Measurements from ENCODE around the gene GBP6.
A peak's percentile ranks its signal among the peaks of the same experiment; 100 is the strongest.

GBP6 gene

DNA sequence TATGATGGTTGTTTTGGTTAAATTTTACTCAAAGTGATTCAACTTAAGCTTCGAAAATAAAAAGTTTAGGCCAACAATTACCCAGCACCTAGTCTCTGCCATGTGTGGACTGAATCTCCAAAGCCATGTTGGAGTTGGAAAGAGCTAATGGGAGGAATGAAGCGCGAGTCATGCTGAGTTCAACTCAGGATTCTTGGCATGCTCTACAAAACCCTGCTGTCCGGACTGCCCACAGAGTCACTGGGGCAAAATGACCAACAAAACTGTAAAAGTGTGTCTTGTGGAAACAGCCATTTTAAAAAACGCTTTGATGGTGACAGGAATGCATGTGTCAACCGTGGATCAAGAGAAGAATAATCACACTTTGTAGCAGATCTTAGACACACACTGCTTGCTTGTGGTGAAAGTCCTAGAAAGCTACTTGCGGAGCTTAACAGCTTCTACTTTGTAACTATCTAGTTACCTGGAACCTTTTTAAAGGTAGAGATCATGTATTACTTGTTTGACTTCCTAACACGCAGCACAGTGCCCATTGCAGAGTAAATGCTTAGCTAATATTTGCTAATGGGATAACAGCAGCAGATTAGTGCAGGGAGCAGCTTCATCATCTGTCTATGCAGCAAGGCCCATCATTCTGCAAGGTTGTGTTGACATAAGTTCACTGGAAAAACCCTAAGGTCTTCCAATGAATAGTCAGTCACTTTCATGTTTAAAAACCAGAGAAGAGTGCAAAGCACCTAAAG lies 7.0 kb upstream of the GBP6 start:
- peak; percentile 45; the same call in 1 of the 3 replicates for ATAC-seq

DNA sequence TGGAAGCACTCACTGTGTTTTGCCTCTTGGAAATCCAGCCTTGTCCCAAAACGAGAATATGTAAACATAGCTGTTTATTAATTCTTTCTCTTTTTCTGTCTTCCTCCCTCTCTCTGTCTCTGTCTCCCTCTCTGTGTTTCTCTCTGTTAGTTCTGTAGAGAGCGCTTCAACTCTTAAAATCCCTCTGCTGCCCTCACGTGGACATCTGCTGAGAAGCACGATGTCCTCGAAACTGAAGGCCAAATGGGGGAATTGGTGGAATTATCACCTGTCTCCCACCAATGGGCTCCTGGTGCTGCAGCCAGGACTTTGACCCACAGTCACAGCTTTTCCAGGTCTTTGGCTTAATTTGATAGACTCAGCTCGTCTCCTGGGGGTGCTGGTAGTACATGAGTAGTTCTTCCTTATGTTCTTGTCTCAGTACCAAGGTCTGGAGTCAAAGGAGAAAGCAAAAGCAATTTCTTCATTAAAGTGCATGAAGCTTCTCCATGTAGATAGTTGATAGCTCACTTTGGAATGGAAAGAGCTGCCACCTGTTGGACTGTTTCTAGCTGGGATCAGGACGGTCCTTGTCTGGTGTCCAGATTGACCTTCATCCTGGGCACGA lies 5.5 kb upstream of the GBP6 start:
- TF ChIP-seq ZNF565 (CRISPR knock-in tag; conservative IDR thresholded peaks at IDR 0.05; ENCODE audit: low read depth) (no peak), CREB5 (CRISPR knock-in tag; IDR thresholded peaks at IDR 0.05; ENCODE audit: low read depth) (no peak), ZC3H10 (CRISPR knock-in tag; IDR thresholded peaks at IDR 0.05) (no peak), ZFP30 (CRISPR knock-in tag; IDR thresholded peaks at IDR 0.05) (no peak), TOX (CRISPR knock-in tag; IDR thresholded peaks at IDR 0.05; ENCODE audit: borderline replicate concordance) (no peak), ZNF70 (CRISPR knock-in tag; IDR thresholded peaks at IDR 0.05) (no peak), PATZ1 (CRISPR knock-in tag; IDR thresholded peaks at IDR 0.05; ENCODE audit: borderline replicate concordance) (no peak), ZFP3 (CRISPR knock-in tag; IDR thresholded peaks at IDR 0.05) (no peak), ISL1 (CRISPR knock-in tag; IDR thresholded peaks at IDR 0.05) (no peak), TCF4 (CRISPR knock-in tag; IDR thresholded peaks at IDR 0.05; ENCODE audit: borderline replicate concordance) (no peak), CSDC2 (CRISPR knock-in tag; IDR thresholded peaks at IDR 0.05) (no peak), SNAI2 (CRISPR knock-in tag; IDR thresholded peaks at IDR 0.05) (no peak), RARB (CRISPR knock-in tag; IDR thresholded peaks at IDR 0.05) (no peak), ARNTL (CRISPR knock-in tag; IDR thresholded peaks at IDR 0.05; ENCODE audit: borderline replicate concordance, low read depth) (no peak), OSR1 (CRISPR knock-in tag; IDR thresholded peaks at IDR 0.05) (no peak), BACH2 (CRISPR knock-in tag; IDR thresholded peaks at IDR 0.05; ENCODE audit: borderline replicate concordance) (no peak)
- TF ChIP-seq, protein P1, sequence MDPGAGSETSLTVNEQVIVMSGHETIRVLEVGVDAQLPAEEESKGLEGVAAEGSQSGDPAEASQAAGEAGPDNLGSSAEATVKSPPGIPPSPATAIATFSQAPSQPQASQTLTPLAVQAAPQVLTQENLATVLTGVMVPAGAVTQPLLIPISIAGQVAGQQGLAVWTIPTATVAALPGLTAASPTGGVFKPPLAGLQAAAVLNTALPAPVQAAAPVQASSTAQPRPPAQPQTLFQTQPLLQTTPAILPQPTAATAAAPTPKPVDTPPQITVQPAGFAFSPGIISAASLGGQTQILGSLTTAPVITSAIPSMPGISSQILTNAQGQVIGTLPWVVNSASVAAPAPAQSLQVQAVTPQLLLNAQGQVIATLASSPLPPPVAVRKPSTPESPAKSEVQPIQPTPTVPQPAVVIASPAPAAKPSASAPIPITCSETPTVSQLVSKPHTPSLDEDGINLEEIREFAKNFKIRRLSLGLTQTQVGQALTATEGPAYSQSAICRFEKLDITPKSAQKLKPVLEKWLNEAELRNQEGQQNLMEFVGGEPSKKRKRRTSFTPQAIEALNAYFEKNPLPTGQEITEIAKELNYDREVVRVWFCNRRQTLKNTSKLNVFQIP (CRISPR knock-in tag; IDR thresholded peaks at IDR 0.05; ENCODE audit: borderline replicate concordance, low read depth) = no peak
- TF ChIP-seq, protein P2, sequence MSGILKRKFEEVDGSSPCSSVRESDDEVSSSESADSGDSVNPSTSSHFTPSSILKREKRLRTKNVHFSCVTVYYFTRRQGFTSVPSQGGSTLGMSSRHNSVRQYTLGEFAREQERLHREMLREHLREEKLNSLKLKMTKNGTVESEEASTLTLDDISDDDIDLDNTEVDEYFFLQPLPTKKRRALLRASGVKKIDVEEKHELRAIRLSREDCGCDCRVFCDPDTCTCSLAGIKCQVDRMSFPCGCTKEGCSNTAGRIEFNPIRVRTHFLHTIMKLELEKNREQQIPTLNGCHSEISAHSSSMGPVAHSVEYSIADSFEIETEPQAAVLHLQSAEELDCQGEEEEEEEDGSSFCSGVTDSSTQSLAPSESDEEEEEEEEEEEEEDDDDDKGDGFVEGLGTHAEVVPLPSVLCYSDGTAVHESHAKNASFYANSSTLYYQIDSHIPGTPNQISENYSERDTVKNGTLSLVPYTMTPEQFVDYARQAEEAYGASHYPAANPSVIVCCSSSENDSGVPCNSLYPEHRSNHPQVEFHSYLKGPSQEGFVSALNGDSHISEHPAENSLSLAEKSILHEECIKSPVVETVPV (CRISPR knock-in tag; IDR thresholded peaks at IDR 0.05) = no peak
- ATAC-seq = peak; percentile 98

More for the DNA sequence above, 7.0 kb upstream of the GBP6 start:
- TF ChIP-seq RARB (CRISPR knock-in tag; IDR thresholded peaks at IDR 0.05) (no peak), TCF4 (CRISPR knock-in tag; IDR thresholded peaks at IDR 0.05; ENCODE audit: borderline replicate concordance) (no peak), ZNF565 (CRISPR knock-in tag; conservative IDR thresholded peaks at IDR 0.05; ENCODE audit: low read depth) (no peak)
- TF ChIP-seq, protein P1 (CRISPR knock-in tag; IDR thresholded peaks at IDR 0.05; ENCODE audit: borderline replicate concordance, low read depth) = no peak

- TF ChIP-seq BACH2 (CRISPR knock-in tag; IDR thresholded peaks at IDR 0.05; ENCODE audit: borderline replicate concordance) = no peak
- no peak for TF ChIP-seq ZFP30 (CRISPR knock-in tag; IDR thresholded peaks at IDR 0.05)
- no peak for TF ChIP-seq ZFP3 (CRISPR knock-in tag; IDR thresholded peaks at IDR 0.05)
- no peak for TF ChIP-seq RARB (CRISPR knock-in tag; IDR thresholded peaks at IDR 0.05)
- no peak for TF ChIP-seq TOX (CRISPR knock-in tag; IDR thresholded peaks at IDR 0.05; ENCODE audit: borderline replicate concordance)
- TF ChIP-seq CSDC2 (CRISPR knock-in tag; IDR thresholded peaks at IDR 0.05) = no peak
- no peak for ATAC-seq
Measured at GRCh38 chr1:89360716-89361115, 3.1 kb upstream of the GBP6 start.
